A673 (cell line): ENCODE measurements around the gene ACSL1.

Source experiments
- EZH2 ChIP-seq: fragments of 200-600 bp; sonication (generic); IDR thresholded peaks from 2 replicates; pipeline ENCODE4 v1.6.1; 2017; ENCODE audit warnings: borderline replicate concordance, low read depth, mild to moderate bottlenecking, mixed read lengths, antibody characterized with exemption, low read length; ENCODE audit not compliant: poor library complexity, severe bottlenecking
- TF ChIP-seq, protein P1 (sequence below): fragments of 300-800, 200-600 bp; sonication (generic); conservative IDR thresholded peaks from 2 replicates; pipeline ENCODE4 v1.5.1; 2017; ENCODE audit warnings: low read depth, mild to moderate bottlenecking, antibody characterized with exemption, low read length, moderate library complexity, mixed read lengths

DNA sequence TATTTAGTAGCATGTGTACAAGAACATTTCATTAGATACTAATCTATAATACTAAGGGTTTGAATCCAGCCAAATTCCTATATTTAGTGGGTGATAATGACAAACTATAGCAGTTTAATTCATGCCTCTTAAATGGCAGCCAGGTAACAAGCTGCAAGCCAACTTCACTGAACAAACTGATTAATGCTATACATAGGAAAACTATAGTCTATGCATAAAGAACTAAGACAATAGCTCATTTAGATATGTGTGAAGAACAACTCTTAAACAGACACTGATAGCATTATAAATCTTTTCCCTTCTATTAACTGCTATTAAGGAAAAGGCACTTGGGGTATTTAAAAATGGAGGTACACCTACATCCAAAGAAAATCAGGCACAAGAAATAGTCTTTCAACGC is 19.1 kb downstream of the ACSL1 start:
- TF ChIP-seq, protein P1, sequence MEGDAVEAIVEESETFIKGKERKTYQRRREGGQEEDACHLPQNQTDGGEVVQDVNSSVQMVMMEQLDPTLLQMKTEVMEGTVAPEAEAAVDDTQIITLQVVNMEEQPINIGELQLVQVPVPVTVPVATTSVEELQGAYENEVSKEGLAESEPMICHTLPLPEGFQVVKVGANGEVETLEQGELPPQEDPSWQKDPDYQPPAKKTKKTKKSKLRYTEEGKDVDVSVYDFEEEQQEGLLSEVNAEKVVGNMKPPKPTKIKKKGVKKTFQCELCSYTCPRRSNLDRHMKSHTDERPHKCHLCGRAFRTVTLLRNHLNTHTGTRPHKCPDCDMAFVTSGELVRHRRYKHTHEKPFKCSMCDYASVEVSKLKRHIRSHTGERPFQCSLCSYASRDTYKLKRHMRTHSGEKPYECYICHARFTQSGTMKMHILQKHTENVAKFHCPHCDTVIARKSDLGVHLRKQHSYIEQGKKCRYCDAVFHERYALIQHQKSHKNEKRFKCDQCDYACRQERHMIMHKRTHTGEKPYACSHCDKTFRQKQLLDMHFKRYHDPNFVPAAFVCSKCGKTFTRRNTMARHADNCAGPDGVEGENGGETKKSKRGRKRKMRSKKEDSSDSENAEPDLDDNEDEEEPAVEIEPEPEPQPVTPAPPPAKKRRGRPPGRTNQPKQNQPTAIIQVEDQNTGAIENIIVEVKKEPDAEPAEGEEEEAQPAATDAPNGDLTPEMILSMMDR = no peak
- TF ChIP-seq EZH2 = no peak
